ENCODE measurements around the gene USP30.

Gene USP30

GRCh38 chr12:109130297-109131153 lies 78.1 kb downstream of the USP30 start:
- no peak for DNase-seq

GRCh38 chr12:109131154-109132050 lies 79.0 kb downstream of the USP30 start:
- DNase-seq = no peak

GRCh38 chr12:109134186-109134917 lies 82.0 kb downstream of the USP30 start:
- no peak for DNase-seq

GRCh38 chr12:109137055-109137454 lies 84.7 kb downstream of the USP30 start:
- no peak for DNase-seq

All from fibroblast of skin of abdomen (primary cell).